OCI-LY1 (cell line): Measurements from ENCODE around the gene ENPEP.
"Not testable (repeated sequence)": the region's sequence is repeated elsewhere in the genome, so short reads cannot be mapped to it uniquely, and the experiment has no call there.

Source experiments
- EZH2 ChIP-seq: fragments of 200-600 bp; sonication (generic), shearing (Covaris generic); IDR thresholded peaks from 2 replicates; pipeline ENCODE4 v1.8.0; 2017; ENCODE audit warnings: borderline replicate concordance, mixed run types, mild to moderate bottlenecking, antibody characterized with exemption, low read length, moderate library complexity, mixed read lengths
- TF ChIP-seq, protein P1 (sequence below): fragments of 200-600 bp; sonication (generic), shearing (Covaris generic); IDR thresholded peaks from 2 replicates; pipeline ENCODE4 v1.5.1; 2017; ENCODE audit warnings: mild to moderate bottlenecking, antibody characterized with exemption, low read length, moderate library complexity, mixed read lengths

DNA sequence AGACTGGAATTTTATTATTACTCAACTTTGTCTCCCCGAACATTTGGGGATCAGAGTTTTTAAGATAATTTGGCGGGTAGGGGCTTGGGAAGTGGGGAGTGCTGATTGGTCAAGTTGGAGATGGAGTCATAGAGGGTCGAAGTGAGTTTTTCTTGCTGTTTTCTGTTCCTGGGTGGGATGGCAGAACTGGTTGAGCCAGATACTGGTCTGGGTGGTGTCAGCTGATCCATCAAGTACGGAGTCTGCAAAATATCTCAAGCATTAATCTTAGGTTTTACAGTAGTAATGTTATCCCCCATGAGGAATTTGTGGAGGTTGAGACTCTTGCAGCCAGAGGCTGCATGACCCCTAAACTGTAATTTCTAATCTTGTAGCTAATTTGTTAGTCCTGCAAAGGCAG, 10.9 kb downstream of the ENPEP start:
- TF ChIP-seq EZH2, result not testable (repeated sequence)
- TF ChIP-seq, protein P1, sequence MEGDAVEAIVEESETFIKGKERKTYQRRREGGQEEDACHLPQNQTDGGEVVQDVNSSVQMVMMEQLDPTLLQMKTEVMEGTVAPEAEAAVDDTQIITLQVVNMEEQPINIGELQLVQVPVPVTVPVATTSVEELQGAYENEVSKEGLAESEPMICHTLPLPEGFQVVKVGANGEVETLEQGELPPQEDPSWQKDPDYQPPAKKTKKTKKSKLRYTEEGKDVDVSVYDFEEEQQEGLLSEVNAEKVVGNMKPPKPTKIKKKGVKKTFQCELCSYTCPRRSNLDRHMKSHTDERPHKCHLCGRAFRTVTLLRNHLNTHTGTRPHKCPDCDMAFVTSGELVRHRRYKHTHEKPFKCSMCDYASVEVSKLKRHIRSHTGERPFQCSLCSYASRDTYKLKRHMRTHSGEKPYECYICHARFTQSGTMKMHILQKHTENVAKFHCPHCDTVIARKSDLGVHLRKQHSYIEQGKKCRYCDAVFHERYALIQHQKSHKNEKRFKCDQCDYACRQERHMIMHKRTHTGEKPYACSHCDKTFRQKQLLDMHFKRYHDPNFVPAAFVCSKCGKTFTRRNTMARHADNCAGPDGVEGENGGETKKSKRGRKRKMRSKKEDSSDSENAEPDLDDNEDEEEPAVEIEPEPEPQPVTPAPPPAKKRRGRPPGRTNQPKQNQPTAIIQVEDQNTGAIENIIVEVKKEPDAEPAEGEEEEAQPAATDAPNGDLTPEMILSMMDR, result not testable (repeated sequence)
